HepG2 (cell line): ENCODE data around the gene LCK. TPM values are rescaled to one million over a fixed set of nuclear protein-coding genes. Genes with fewer than 3 reads are reported as not detected.

Experiments
- ATAC-seq: fragments of 200-7000 bp; cut with Tn5 transposase; 3 replicates; pipeline ENCODE4 v1.9.1; 2020; ENCODE audit warnings: mild to moderate bottlenecking, moderate library complexity
- BruUV-seq: library from RNA; stranded (reverse); fragments of 400-500 nt; replicated peaks from 2 replicates; lab custom pipeline; 2021; lab: Mats Ljungman, UMichigan
- CTCF ChIA-PET: fragments of 300-600 bp; formaldehyde crosslinking; extraction: SDS; loops from one replicate; lab custom pipeline; 2021; ENCODE audit warnings: low total read pairs, inconsistent platforms, low intra/inter-chr PET ratio; lab: Yijun Ruan, JAX
- POLR2A ChIA-PET: fragments of 350-600 bp; sonication (Branson Sonifier 250); formaldehyde crosslinking; loops from one replicate; lab custom pipeline; 2020; ENCODE audit warnings: antibody characterized with exemption, inconsistent platforms; lab: Yijun Ruan, JAX
- DNase-seq: peaks from one replicate; pipeline ENCODE4 v3.0.0-alpha.2; 2015; ENCODE audit warnings: low spot score
- FAIRE-seq: peaks from 3 replicates; lab custom pipeline; 2011; peaks lifted over from hg19 to GRCh38; lab: Jason Lieb, UNC
- H2AFZ ChIP-seq: one replicate; pipeline ENCODE4 v1.6.1; 2011; ENCODE audit warnings: low read length, inconsistent platforms
- H3K27ac ChIP-seq: fragments of 300-600 bp; 3 replicates; pipeline ENCODE4 v1.8.0; 2011; ENCODE audit warnings: mixed run types, mild to moderate bottlenecking, mixed read lengths, low read length, inconsistent platforms; ENCODE audit not compliant: insufficient read depth; ENCODE audit errors: extremely low read length
- H3K27me3 ChIP-seq, 2 experiments: fragments of 200-600 bp in 1 of 2; 2 replicates in 1 of 2; 3 replicates in 1 of 2; pipeline versions ENCODE4 v1.6.0 to v1.8.0; 2011; ENCODE audit warnings: low read length in 2 of 2, mild to moderate bottlenecking in 2 of 2, moderate library complexity in 2 of 2, inconsistent platforms in 1 of 2; ENCODE audit not compliant: insufficient read depth in 2 of 2, control insufficient read depth in 1 of 2
- H3K36me3 ChIP-seq, 2 experiments: fragments of 200-600 bp in 1 of 2; replicated peaks in 1 of 2; 2 replicates in 1 of 2; 3 replicates in 1 of 2; pipeline versions ENCODE4 v1.5.1 to v1.8.0; 2011; ENCODE audit warnings: low read length in 2 of 2, inconsistent platforms in 1 of 2; ENCODE audit not compliant: insufficient read depth in 2 of 2, control insufficient read depth in 1 of 2
- H3K4me1 ChIP-seq: 2 replicates; pipeline ENCODE4 v1.5.1; 2012; ENCODE audit warnings: low read length, inconsistent platforms; ENCODE audit not compliant: insufficient read depth
- H3K4me2 ChIP-seq: 2 replicates; pipeline ENCODE4 v1.6.0; 2011; ENCODE audit warnings: low read depth, low read length, inconsistent platforms
- H3K4me3 ChIP-seq, 3 experiments: fragments of 200-600 bp in 1 of 3; sonication (generic), shearing (Covaris generic) in 1 of 3; replicated peaks in 1 of 3; 2 replicates each; pipeline ENCODE4 v1.5.1; 2011 to 2016; ENCODE audit warnings: low read length in 3 of 3, inconsistent platforms in 2 of 3, low read depth in 2 of 3, mild to moderate bottlenecking in 2 of 3, control low read depth in 1 of 3, mixed read lengths in 1 of 3; ENCODE audit not compliant: insufficient read depth in 1 of 3
- H3K79me2 ChIP-seq: one replicate; pipeline ENCODE4 v1.6.1; 2011; ENCODE audit warnings: low read length, inconsistent platforms; ENCODE audit not compliant: insufficient read depth
- H3K9ac ChIP-seq: 2 replicates; pipeline ENCODE4 v1.6.0; 2011; ENCODE audit warnings: mild to moderate bottlenecking, low read depth, low read length, inconsistent platforms; ENCODE audit not compliant: insufficient read depth
- H3K9me3 ChIP-seq: 2 replicates; pipeline ENCODE4 v1.5.1; 2012; ENCODE audit warnings: mild to moderate bottlenecking, low read length
- H4K20me1 ChIP-seq: 2 replicates; pipeline ENCODE4 v1.6.0; 2011; ENCODE audit warnings: inconsistent platforms, mild to moderate bottlenecking, low read length, moderate library complexity; ENCODE audit not compliant: insufficient read depth
- RBM22 ChIP-seq: fragments of 200-400 bp; formaldehyde crosslinking; optimal IDR thresholded peaks from 2 replicates; pipeline ENCODE3; 2017; ENCODE audit warnings: mild to moderate bottlenecking, low read length, moderate library complexity
- SALL1 ChIP-seq: sonication (generic); formaldehyde crosslinking; IDR thresholded peaks from 2 replicates; pipeline ENCODE4 v1.8.0; 2022; ENCODE audit warnings: mild to moderate bottlenecking, missing genetic modification reagents
- TRIM22 ChIP-seq: fragments of 450-650 bp; IDR thresholded peaks from 2 replicates; pipeline ENCODE4 v1.6.1; 2017
- ZNF24 ChIP-seq: fragments of 450-650 bp; IDR thresholded peaks from 2 replicates; pipeline ENCODE4 v1.6.1; 2017; ENCODE audit warnings: antibody characterized with exemption, mild to moderate bottlenecking
- WGBS: methylation state at CpG from one replicate; pipeline ENCODE4 v1.1.6; 2017; ENCODE audit warnings: low lambda C conversion rate; 5-methylcytosine and 5-hydroxymethylcytosine counted together
- in situ Hi-C: cut with HindIII; loops from 2 replicates; pipeline ENCODE4 v1.10.0; 2017; ENCODE audit warnings: low pct_unique_long_range_greater_than_20kb; ENCODE audit not compliant: extremely low pct_ligation_motif_present
- intact Hi-C: fragments of 100-400 bp; cut with micrococcal nuclease; formaldehyde crosslinking; loops from one replicate; pipeline ENCODE4 v1.10.0; 2022; ENCODE audit not compliant: unreplicated experiment
- polyA plus RNA-seq, 8 experiments: library from polyadenylated mRNA; depleted of rRNA in 3 of 8; stranded (reverse) in 7 of 8; unstranded in 1 of 8; fragments of >200 nt; fragmentation: Illumina TruSeq in 4 of 8; extraction: Trizol in 4 of 8; gene quantifications; 2 replicates each; pipeline versions ENCODE4 v1.2.1 to v1.2.3, GENCODE V29; 2011 to 2016; ENCODE audit warnings: low read depth in 4 of 8, missing spikeins in 1 of 8, mixed read lengths in 1 of 8; ENCODE audit not compliant: insufficient read depth in 1 of 8
- total RNA-seq, 5 experiments: library from RNA; depleted of rRNA; stranded (reverse); fragments of >200 nt; fragmentation: Illumina TruSeq; extraction: Trizol; gene quantifications; 2 replicates each; pipeline ENCODE4 v1.2.3, GENCODE V29; 2016; ENCODE audit warnings: low read depth in 1 of 5
- TF ChIP-seq, protein P1 (sequence below): IDR thresholded peaks from 2 replicates; pipeline ENCODE4 v1.6.1; 2016; ENCODE audit warnings: missing genetic modification reagents, missing compliant biosample characterization
- TF ChIP-seq, protein P2 (sequence below): sonication (generic); formaldehyde crosslinking; IDR thresholded peaks from 2 replicates; pipeline ENCODE4 v1.5.0; 2020; ENCODE audit warnings: mild to moderate bottlenecking, missing genetic modification reagents

LCK gene
- total and polyA plus RNA-seq, 2 of the 13 experiments (the other 11 are each of a cell fraction or from before 2014, with no cell fraction given), result 0.93 to 1.8 TPM

GRCh38 chr1:32256473-32257226 is 5.6 kb downstream of the LCK start:
- no peak overlapping the region for H3K27ac ChIP-seq
- no peaks in the 10 kb centered on the region for H3K9me3 ChIP-seq
- DNase-seq, result no peak
- CTCF ChIA-PET, result no interaction called here
- H4K20me1 ChIP-seq, result no peaks in the 10 kb centered on the region
- no peak overlapping the region for H2AFZ ChIP-seq
- in situ Hi-C loops (no loop called here), intact Hi-C loops (no loop called here)
- TF ChIP-seq TRIM22 (no peak), SALL1 (CRISPR knock-in tag) (no peak), ZNF24 (no peak), RBM22 (no peak)
- TF ChIP-seq, protein P1, sequence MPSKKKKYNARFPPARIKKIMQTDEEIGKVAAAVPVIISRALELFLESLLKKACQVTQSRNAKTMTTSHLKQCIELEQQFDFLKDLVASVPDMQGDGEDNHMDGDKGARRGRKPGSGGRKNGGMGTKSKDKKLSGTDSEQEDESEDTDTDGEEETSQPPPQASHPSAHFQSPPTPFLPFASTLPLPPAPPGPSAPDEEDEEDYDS, result no peak
- TF ChIP-seq, protein P2, sequence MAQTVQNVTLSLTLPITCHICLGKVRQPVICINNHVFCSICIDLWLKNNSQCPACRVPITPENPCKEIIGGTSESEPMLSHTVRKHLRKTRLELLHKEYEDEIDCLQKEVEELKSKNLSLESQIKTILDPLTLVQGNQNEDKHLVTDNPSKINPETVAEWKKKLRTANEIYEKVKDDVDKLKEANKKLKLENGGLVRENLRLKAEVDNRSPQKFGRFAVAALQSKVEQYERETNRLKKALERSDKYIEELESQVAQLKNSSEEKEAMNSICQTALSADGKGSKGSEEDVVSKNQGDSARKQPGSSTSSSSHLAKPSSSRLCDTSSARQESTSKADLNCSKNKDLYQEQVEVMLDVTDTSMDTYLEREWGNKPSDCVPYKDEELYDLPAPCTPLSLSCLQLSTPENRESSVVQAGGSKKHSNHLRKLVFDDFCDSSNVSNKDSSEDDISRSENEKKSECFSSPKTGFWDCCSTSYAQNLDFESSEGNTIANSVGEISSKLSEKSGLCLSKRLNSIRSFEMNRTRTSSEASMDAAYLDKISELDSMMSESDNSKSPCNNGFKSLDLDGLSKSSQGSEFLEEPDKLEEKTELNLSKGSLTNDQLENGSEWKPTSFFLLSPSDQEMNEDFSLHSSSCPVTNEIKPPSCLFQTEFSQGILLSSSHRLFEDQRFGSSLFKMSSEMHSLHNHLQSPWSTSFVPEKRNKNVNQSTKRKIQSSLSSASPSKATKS (CRISPR knock-in tag), result no peak
- no peaks in the 10 kb centered on the region for H3K27me3 ChIP-seq
- no peak overlapping the region for H3K9ac ChIP-seq
- no TSS peak for BruUV-seq
- H3K4me1 ChIP-seq, result peaks cover 66% of the 10 kb centered on the region
- no peaks in the 10 kb centered on the region for H3K79me2 ChIP-seq
- ATAC-seq, result no peak
- no peaks in the 10 kb centered on the region for H3K36me3 ChIP-seq
- POLR2A ChIA-PET, result interaction anchor here (0.7 to 2.2 kb wide), 5 partner anchors 16 to 103 kb away, joined by 3 to 17 read pairs (median 4); partner anchors contain the start of gene HDAC1
- H3K4me3 ChIP-seq, result no peak overlapping the region
- 77% methylated on average over 9 of the region's 9 CpGs for WGBS
- no peak overlapping the region for H3K4me2 ChIP-seq
- FAIRE-seq, result no peak
